ENCODE measurements around the gene TAS1R2.
"Not testable (repeated sequence)": the region's sequence is repeated elsewhere in the genome, so short reads cannot be mapped to it uniquely, and the experiment has no call there.

The TAS1R2 gene

GRCh38 chr1:18868354-18868753 is 8.9 kb upstream of the TAS1R2 start:
- no peak for DNase-seq

DNA sequence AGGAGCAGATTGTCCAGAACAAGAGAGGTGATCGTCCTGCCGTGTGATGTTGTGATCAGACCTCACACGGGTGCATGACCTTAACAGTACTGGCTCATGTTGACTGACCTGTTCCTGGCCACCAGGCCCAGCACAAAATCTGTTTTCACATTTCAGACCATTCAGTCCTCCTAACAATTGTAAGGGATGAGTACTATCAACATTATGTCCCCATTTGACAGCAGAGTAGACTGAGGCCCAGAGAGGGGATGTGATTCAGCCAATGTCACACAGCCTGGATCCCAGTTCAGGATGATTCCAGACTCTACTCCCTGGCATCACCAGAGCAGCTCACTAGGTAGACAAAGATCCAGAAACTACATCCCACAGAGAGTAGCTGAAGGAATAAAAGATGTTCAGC is 7.4 kb upstream of the TAS1R2 start:
- no peak for DNase-seq

DNA sequence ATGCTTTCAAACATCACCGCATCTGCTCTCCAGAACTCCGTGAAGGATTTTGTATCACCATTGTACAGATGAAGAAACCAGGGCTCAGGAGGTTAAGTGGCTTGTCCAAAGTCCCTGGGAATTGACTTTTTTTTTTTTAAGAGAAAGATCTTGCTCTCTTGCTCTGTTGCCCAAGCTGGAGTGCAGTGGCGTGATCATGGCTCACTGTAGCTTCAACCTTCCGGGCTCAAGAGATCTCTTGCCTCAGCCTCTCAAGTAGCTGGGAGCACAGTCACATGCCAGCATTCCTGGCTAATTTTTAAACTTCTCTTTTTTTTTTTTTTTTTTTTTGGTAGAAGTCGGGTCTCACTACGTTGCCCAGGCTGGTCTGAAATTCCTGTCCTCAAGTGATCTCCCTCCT is 6.9 kb upstream of the TAS1R2 start:
- no peak for DNase-seq

DNA sequence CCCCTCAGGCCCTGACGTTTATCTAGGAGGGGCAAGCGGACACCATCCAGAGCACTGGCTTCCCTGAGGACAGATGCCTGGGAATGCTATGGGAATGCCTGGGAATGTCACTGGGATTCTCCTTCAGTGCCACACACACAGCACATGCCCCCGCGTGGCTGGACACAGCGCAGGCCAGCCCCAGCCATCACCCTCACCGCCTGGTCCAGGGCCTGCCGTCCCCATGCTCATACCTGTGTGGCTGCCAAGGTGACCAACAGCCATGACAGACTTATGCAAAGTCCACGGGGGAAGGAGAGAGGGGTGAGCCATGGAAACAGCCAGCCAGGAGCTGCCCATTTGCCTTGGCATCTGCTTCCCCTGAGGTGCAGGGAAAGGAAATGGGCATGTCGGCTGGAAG is 5.7 kb upstream of the TAS1R2 start:
- no peak for DNase-seq

DNA sequence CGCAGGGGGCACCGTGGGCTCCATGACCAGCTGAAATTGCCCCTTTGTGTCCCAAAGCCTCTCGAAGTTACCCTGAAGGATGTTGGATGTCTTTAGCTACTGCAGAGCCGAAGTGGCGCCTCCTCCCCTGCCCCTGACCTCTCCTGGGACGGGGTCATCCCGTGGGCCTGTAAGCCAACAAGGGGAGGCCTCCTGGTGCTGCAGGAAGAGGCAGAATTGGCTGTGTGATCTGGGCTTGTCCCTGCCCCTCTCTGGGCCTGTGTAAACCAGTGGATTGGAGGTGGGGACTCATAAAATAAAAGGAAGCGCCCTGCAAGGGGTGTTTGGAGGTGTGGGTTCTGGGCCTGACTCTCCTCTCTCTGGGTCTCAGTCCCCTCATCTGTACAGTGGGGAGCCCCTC is 2.1 kb upstream of the TAS1R2 start:
- DNase-seq, result no peak

- DNase-seq, result no peak
Measured at GRCh38 chr1:18861082-18861481, 1.6 kb upstream of the TAS1R2 start.

GRCh38 chr1:18858070-18858688 is 1.3 kb downstream of the TAS1R2 start:
- no peak for DNase-seq

- DNase-seq, result no peak
Measured at GRCh38 chr1:18856435-18856834, 3.0 kb downstream of the TAS1R2 start.

GRCh38 chr1:18855573-18855972 is 3.9 kb downstream of the TAS1R2 start:
- no peak for DNase-seq

DNA sequence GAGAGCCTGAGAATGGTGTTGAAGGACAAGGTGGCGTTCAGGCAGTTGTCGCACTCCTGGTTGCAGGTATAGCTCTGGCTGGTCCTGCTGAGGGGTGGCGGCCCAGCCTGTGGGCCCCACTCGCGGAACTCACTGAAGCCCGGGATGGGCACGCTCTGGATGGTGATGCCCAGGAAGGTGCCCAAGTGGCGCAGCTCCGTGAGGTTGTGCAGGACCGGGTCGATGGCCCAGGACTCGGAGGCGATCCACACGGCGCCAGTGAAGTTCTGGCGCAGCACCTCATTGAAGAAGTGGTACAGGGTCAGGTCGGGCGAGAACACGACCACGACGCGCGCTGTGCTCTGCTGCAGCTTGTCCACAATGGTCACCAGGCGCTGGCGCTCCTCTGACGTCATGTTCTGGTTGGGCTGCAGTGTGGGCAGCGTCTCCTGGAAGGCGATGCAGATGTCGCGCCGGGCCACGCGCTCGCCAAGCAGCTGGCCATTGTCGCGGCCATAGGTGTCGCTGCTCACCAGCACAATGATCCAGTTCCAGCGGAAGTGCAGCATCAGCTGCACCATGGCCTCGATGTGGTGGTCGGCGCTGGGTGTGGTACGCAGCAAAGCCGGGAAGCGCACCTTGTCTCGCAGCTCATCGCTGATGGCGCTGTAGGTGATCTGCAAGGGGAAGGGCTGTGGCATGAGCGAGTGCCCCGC is 5.0 kb downstream of the TAS1R2 start:
- DNase-seq, result no peak

GRCh38 chr1:18852501-18852900 is 7.0 kb downstream of the TAS1R2 start:
- no peak for DNase-seq

DNA sequence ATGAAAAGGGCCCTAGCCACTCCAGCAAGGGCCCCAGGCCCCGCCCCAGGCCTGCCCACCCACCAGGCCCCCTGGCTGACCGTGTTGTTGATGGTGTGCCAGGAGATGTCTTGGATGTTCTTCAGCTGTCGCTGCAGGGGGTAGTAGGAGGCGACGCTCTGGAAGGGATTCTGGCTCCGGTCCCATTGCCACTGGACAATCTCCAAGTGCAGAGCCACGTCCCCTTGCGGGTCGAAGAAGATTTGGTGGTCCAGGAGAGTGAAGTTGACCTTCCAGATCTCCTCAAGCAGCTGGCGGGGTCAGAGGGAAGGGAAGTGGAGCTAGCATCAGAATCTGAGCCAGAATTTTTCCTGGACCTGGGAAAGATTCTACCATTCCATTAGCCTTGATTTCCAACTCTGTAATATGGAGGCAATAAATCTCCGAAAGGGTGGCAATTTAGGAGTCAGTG is 10.2 kb downstream of the TAS1R2 start:
- no peak for DNase-seq

DNA sequence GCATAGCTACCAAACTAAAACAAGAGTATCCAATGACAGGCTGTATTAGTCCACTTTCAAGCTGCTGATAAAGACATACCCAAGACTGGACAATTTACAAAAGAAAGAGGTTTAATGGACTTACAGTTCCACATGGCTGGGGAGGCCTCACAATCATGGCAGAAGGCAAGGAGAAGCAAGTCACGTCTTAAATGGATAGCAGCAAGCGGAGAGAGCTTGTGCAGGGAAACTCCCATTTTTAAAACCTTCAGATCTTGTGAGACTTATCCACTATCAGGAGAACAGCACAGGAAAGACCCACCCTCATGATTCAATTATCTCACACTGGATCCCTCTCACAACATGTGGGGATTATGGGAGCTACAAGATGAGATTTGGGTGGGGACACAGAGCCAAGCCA is 11.7 kb downstream of the TAS1R2 start:
- not testable (repeated sequence) for DNase-seq

DNA sequence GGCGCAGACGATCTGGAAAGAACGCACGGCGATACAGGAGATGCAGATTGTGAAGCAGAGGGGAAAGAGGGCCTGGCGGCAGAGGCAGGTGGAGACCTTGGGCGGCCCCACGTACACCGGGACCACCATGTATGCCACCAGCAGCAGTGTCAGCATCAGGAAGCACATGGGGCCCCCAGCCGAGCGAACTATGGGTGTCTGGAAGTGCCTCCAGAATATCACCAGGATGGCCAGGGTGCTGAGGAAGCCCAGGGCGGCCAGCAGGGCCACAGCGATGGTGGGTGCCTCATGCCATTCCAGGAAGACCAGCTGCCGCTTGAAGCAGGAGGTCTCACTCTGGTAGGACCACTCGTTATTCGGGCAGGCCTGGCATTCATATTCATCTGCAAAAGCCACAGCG is 19.3 kb downstream of the TAS1R2 start:
- DNase-seq, result no peak

- no peak for DNase-seq
Measured at GRCh38 chr1:18836654-18837053, 22.8 kb downstream of the TAS1R2 start.

- DNase-seq, result not testable (repeated sequence)
Measured at GRCh38 chr1:18832319-18832718, 27.1 kb downstream of the TAS1R2 start.

- DNase-seq, result no peak
Measured at GRCh38 chr1:18831656-18832055, 27.8 kb downstream of the TAS1R2 start.

GRCh38 chr1:18830596-18830995 is 28.9 kb downstream of the TAS1R2 start:
- no peak for DNase-seq

DNA sequence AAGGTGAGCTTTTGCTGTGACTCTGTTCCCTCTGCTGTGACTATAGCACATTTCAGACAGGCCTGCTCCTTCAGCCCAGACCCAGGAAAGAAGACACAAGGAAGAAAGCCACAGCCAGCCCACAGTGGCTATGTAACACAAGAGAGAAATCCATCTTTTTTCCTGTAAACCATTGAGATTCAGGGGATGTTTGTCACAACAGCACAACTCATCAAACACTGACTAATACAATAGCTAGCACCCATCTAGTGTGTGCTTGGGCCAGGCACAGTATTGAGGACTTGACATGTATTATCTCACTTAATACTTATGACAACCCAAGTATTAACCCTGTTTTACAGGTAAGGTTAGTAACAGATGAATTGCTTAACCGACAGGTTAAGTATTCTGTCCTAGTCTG is 29.8 kb downstream of the TAS1R2 start:
- DNase-seq, result no peak

DNA sequence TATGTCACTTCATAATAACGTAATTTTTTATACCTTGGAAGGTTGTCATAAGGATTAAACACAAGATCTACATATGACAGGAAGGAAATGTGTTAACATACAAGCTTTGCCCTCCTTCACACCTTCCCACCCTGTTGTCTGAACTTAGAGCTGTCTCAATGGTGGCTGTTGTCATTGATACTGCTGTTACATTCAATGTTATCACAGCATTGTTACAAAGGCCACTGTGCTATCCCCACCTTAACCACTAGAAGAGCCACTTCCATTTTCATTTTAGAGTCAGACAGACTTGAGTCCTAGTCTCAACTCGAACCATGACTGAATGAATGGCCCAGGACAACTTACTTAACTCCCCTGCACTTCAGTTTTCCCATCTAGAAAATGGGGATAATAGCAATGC is 31.2 kb downstream of the TAS1R2 start:
- DNase-seq, result no peak

DNA sequence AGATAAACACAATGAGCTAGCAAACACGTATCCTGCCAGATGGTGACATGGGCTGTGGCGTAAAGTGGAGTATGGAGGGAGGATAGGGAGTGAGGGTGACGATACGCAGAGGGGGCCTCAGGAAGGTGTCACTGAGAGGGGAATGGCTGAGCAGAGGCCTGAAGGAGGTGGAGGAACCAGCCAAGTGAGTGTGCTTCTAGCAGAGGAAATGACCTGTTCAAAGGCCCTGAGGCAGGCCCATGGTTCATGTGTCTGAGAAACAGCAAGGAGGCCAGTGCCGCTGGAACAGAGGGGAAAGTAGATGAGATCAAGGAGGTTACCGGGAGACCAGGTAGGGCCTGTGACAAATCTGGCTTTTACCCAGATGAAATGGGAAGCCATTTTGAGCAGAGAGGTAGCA is 36.0 kb downstream of the TAS1R2 start:
- no peak for DNase-seq

GRCh38 chr1:18820791-18821641 is 38.4 kb downstream of the TAS1R2 start:
- DNase-seq, result peak; percentile 48

DNA sequence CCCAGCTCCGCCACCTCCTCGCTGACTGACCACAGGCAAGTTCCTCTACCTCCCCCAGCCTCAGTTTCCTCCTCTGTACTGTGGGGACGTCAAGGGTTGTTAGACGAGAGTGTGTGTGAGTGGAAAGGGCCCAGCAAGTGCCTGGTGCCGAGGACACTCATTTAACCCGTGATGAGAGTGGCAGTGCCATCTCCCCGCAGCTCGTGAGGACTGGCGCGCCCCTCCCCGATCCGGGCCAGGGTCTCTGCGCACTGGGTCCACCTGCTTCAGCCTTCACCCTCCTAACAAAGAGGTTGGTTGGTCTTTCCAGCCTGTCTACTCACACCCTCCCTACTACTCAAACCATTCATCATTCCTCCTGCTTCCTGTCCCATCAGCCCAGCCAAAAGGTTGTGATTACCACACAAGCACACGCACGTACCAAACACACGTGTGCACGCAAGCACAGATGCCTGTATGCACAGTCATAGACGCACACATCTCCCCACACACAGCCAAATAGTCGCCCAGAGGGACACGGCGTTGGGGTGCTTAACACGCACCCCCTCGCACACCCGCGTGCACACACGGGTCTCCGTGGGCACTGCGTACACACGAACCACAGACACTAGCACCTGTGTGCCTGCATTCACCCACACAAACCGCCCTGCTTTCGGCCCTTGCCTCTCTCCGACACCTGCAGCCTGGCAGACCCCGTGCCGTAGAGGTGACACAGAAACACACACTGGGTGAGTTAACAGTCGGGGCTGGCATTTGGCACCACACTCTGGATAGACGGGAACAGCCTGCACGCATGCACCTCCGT is 39.3 kb downstream of the TAS1R2 start:
- no peak for DNase-seq

Data from hematopoietic multipotent progenitor cell treated with erythropoietin and hydrocortisone succinate and interleukin-3 and kit ligand, for 8 days (in vitro differentiated cells).